Neural cell (in vitro differentiated cells): Measurements from ENCODE around the gene AXIN1.

ENCODE experiments used
- EP300 ChIP-seq: fragments of 450-650 bp; conservative IDR thresholded peaks from 2 replicates; pipeline ENCODE4 v1.6.1; 2014; ENCODE audit warnings: antibody characterized with exemption, mild to moderate bottlenecking, moderate library complexity; ENCODE audit not compliant: poor library complexity, severe bottlenecking
- EZH2 ChIP-seq: fragments of 200-600, 300-800 bp; shearing (Covaris generic), sonication (generic); IDR thresholded peaks from 2 replicates; pipeline ENCODE4 v1.6.1; 2014; ENCODE audit warnings: antibody characterized with exemption, low read length, borderline replicate concordance, mild to moderate bottlenecking; ENCODE audit not compliant: insufficient read depth, poor library complexity, severe bottlenecking
- POLR2AphosphoS5 ChIP-seq: IDR thresholded peaks from 2 replicates; pipeline ENCODE4 v1.6.1; 2012
- RAD21 ChIP-seq: fragments of 450-650 bp; conservative IDR thresholded peaks from 2 replicates; pipeline ENCODE4 v1.6.1; 2014; ENCODE audit warnings: antibody characterized with exemption, mild to moderate bottlenecking, moderate library complexity
- TAF1 ChIP-seq: IDR thresholded peaks from 2 replicates; pipeline ENCODE4 v1.6.1; 2012; ENCODE audit warnings: low read depth
- TF ChIP-seq, protein P1 (sequence below): fragments of 450-650 bp; IDR thresholded peaks from 2 replicates; pipeline ENCODE4 v1.5.1; 2014; ENCODE audit warnings: antibody characterized with exemption, mild to moderate bottlenecking, moderate library complexity; ENCODE audit not compliant: poor library complexity, severe bottlenecking
- TF ChIP-seq, protein P2 (sequence below): IDR thresholded peaks from 2 replicates; pipeline ENCODE4 v1.6.1; 2012; ENCODE audit warnings: borderline replicate concordance

DNA sequence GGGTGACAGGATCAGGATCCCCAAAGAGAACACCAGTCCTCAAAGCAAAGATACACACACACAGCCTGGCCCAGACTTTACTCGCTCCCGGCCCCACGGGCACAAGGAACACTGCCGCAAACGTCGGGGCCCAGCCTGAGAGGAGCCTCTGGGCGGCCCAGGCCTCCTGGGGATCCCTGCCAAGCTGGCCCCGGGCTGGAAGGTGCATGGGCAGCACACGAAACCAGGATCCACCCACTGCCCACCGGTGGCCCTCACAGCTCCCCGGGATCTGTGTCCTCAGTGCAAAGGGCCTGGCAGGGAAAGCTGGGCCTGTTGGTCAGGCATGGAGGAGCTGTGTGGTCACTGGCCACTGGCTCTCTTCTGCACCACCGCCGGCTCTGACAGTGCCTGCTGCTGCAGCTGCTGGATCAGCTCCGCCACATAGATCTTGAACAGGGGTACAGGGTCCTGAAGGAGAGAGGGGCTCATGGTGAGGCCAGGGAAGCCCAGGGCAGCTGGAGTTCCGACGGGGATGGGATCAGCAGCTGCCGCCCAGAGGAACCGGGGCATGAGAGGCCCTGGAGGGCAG is 14.9 kb upstream of the AXIN1 start:
- TF ChIP-seq, protein P1, sequence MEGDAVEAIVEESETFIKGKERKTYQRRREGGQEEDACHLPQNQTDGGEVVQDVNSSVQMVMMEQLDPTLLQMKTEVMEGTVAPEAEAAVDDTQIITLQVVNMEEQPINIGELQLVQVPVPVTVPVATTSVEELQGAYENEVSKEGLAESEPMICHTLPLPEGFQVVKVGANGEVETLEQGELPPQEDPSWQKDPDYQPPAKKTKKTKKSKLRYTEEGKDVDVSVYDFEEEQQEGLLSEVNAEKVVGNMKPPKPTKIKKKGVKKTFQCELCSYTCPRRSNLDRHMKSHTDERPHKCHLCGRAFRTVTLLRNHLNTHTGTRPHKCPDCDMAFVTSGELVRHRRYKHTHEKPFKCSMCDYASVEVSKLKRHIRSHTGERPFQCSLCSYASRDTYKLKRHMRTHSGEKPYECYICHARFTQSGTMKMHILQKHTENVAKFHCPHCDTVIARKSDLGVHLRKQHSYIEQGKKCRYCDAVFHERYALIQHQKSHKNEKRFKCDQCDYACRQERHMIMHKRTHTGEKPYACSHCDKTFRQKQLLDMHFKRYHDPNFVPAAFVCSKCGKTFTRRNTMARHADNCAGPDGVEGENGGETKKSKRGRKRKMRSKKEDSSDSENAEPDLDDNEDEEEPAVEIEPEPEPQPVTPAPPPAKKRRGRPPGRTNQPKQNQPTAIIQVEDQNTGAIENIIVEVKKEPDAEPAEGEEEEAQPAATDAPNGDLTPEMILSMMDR = no peak
- no peak for TF ChIP-seq EP300
- no peak for TF ChIP-seq TAF1
- TF ChIP-seq EZH2 = no peak
- no peak for TF ChIP-seq POLR2AphosphoS5
- TF ChIP-seq, protein P2, sequence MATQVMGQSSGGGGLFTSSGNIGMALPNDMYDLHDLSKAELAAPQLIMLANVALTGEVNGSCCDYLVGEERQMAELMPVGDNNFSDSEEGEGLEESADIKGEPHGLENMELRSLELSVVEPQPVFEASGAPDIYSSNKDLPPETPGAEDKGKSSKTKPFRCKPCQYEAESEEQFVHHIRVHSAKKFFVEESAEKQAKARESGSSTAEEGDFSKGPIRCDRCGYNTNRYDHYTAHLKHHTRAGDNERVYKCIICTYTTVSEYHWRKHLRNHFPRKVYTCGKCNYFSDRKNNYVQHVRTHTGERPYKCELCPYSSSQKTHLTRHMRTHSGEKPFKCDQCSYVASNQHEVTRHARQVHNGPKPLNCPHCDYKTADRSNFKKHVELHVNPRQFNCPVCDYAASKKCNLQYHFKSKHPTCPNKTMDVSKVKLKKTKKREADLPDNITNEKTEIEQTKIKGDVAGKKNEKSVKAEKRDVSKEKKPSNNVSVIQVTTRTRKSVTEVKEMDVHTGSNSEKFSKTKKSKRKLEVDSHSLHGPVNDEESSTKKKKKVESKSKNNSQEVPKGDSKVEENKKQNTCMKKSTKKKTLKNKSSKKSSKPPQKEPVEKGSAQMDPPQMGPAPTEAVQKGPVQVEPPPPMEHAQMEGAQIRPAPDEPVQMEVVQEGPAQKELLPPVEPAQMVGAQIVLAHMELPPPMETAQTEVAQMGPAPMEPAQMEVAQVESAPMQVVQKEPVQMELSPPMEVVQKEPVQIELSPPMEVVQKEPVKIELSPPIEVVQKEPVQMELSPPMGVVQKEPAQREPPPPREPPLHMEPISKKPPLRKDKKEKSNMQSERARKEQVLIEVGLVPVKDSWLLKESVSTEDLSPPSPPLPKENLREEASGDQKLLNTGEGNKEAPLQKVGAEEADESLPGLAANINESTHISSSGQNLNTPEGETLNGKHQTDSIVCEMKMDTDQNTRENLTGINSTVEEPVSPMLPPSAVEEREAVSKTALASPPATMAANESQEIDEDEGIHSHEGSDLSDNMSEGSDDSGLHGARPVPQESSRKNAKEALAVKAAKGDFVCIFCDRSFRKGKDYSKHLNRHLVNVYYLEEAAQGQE = no peak
- TF ChIP-seq RAD21 = no peak
